ENCODE data around the gene RPL41.

Gene RPL41

DNA sequence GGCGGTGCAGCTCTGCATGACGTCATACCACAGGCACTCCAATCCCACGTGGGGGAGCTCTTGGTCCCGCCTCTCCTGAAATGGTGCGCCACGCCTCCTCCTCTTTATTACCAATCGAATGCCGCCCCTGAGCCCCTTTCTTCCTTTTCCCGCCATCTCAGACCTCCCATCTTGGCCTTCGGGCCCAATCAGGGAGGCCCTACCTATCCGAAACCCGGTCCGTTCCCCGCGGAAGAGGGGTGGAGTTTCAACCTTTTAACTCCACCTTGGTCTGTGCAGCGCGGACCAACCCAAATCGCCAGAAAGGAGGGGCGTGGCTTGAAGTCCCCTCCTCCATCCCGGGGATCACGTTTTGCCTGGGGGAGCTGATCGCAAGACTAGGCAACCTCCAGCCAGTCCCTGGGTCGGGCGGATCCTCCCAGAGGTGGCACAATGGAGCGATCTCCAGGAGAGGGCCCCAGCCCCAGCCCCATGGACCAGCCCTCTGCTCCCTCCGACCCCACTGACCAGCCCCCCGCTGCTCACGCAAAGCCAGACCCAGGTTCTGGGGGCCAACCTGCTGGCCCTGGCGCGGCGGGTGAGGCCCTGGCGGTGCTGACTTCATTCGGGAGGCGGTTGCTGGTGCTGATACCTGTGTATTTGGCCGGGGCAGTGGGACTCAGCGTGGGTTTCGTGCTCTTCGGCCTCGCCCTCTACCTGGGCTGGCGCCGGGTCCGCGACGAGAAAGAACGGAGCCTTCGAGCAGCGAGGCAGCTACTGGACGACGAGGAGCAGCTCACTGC is 11.6 kb downstream of the RPL41 start, which contains the start of gene ESYT1:
Gene ESYT1 (plus strand): TSS at position 380 of the 782 bp plus-strand sequence. CDS start 53 bp downstream, at position 433.
- DNase-seq (ENCODE audit: low read depth, low spot score), result peak; percentile 99

DNA sequence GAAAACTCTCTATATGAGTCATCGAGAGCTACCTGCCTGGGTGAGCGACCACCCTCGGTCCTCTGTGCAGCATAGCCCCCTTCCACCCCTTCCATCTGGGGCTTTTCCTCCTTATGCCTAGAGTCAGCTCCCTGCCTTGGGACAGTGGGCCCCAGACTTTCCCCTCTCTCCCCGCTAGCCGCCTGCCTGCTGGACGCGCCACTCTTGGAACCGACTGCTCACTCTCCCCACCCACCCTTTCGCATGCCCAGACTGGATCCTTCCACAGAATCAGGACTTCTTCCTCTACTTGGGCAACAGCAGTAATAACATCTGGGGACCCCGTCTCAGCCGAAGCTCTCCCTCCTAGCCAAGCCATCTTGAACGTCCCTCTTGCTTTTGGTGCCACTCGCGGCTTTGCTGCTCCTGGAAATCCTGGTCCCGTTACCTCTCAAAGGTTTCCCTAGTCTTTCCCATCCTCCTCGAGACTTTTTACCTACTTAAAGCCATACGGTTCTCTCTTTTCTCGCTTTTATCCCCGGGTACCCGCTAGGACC is 12.3 kb downstream of the RPL41 start:
- DNase-seq (ENCODE audit: low read depth, low spot score), result no peak

DNA sequence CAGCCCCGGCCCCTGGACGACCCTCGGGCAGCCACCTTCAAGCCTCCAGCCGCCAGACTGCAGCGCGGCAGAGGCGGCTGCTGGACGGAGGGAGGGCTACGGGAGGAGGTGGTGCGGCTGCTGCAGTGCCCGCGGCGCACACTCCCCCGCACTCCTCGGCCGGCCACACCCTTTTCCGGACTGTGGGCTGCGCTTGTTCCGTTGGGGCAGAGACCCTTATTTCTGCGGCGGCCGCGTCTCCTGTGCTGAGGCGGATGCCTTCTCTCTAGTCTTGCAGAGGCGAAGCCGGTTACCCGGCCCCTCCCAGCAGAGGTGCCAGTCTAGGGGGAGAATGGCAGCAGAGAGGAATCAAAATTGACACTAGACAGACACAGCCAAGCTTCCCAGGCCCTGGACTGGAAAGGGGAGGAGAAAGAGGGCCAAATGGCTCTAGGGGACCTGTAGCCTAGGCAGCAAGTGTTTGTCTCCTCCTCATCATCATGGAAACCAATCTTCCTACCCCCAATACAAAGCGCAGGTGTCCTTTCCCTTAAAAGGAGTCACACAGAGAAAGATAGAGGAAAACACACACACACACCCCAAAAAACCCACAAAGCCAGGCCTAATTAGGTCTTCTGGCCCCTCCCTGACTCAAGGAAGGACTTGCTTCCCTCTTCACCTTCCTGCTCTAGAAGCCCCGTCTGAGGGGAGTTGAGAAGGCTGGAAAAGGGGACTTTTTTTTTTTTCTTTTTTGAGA is 12.9 kb downstream of the RPL41 start:
- no peak for DNase-seq (ENCODE audit: low read depth, low spot score)

- no peak for DNase-seq (ENCODE audit: low read depth, low spot score)
Observed at GRCh38 chr12:56129942-56130495, 13.6 kb downstream of the RPL41 start.

GRCh38 chr12:56130876-56131275 is 14.4 kb downstream of the RPL41 start:
- no peak for DNase-seq (ENCODE audit: low read depth, low spot score)

- DNase-seq (ENCODE audit: low read depth, low spot score), result no peak
Observed at GRCh38 chr12:56134897-56135296, 18.5 kb downstream of the RPL41 start.

- no peak for DNase-seq (ENCODE audit: low read depth, low spot score)
Observed at GRCh38 chr12:56137853-56138571, 21.6 kb downstream of the RPL41 start.

DNA sequence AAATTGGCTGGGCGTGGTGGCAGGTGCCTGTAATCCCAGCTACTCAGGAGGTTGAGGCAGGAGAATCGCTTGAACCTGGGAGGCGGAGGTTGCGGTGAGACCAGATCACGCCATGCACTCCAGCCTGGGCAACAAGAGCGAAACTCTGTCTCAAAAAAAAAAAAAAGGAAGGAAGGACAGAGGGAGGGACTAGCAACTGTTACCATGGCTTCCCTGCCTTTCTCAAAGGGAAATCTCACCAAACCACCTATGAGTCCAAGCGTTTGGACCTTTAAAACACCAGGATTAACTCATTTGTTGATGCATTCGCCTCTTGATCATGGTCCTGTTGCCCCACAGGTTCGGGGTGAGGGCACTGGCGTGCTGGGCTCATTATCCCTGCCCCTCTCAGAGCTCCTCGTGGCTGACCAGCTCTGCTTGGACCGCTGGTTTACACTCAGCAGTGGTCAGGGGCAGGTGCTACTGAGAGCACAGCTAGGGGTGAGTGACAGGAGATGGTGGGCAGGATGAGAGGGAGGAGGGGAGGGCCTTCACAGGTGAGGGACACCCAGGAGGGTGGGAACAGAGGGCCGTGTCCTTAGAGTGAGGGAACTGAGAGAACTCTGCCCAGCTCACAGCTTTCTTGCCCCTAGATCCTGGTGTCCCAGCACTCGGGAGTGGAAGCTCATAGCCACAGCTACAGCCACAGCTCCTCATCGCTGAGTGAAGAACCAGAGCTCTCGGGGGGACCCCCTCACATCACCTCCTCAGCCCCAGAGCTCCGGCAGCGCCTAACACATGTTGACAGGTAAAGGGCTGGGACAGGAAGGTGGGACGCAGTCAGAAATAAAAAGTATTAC is 25.7 kb downstream of the RPL41 start:
- no peak for DNase-seq (ENCODE audit: low read depth, low spot score)

DNA sequence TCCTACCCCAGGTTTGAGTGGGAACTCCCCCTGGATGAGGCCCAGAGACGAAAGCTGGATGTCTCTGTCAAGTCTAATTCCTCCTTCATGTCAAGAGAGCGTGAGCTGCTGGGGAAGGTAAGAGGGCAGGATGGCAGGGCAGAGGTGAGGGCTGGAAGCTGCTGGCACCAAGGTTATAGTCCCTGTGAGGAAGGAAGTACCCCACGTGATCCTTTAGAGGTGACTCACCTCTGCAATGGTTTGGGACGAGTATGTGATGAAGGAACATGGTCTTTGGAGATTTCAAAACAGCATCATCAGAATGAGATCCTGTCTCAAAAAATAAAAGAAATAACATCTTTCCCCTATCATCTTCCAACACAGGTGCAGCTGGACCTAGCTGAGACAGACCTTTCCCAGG is 26.8 kb downstream of the RPL41 start:
- no peak for DNase-seq (ENCODE audit: low read depth, low spot score)

GRCh38 chr12:56143870-56144269 is 27.4 kb downstream of the RPL41 start:
- DNase-seq (ENCODE audit: low read depth, low spot score), result no peak

- no peak for DNase-seq (ENCODE audit: low read depth, low spot score)
Observed at GRCh38 chr12:56145217-56145616, 28.8 kb downstream of the RPL41 start.

DNA sequence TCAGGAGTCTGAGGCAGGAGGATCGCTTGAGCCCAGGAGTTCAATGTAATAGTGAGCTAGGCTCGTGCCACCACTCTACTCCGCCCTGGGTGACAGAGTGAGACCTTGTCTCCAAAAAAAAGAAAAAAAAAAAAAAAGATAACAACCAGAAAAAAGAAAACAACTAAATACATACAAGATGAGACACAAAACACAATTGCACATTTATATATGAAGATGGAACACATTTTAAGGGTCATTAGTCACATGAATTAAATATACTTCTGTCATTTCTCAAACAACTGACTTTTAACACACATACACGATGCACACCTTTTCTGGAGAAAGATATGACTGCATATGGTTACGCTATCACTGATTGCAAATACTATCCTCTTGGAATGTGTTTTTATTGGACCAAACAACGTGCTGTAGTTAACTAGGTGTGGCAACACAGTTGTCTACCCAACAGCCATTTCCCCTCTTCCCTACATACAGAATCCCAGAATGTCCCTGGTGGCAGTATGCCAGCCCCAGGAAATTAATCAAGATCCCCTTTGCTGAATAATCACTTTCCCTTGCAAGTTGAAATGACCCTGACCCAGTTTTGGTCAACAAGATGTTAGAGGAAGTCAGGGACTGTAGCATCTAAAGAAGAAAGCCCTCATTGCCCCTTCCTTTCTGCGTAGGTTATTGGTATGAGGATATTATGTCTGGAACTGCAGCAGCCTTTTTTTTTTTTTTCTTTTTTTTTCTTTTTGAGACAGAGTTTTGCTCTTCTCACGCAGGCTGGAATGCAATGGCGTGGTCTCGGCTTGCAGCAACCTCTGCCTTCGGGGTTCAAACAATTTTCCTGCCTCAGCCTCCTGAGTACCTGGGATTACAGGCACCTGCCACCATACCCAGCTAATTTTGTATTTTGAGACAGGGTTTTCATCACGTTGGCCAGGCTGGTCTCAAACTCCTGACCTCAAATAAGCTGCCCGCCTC is 30.3 kb downstream of the RPL41 start:
- no peak for DNase-seq (ENCODE audit: low read depth, low spot score)

DNA sequence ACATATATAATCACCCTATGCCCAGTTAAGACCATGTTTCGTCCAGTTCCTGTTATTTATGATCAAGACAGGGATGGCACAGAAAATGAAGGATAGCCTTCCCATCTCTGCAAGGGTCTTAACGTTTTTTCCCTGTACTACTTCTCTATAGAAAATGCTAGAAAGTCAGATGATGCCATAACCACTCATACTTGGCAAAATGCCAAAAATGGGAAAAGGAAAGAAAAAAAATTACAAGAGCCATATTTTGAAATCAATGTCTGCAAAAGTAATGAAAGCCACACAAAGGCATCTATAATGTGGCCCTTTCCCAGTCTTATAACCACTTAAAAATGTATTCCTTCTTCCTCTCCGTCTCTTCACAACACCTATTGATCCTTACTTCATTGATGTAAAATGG is 34.1 kb downstream of the RPL41 start:
- no peak for DNase-seq (ENCODE audit: low read depth, low spot score)

GRCh38 chr12:56151672-56152131 is 35.3 kb downstream of the RPL41 start:
- no peak for DNase-seq (ENCODE audit: low read depth, low spot score)

- DNase-seq (ENCODE audit: low read depth, low spot score), result peak; percentile 65
Observed at GRCh38 chr12:56152132-56152755, 35.8 kb downstream of the RPL41 start, which contains the start of gene MYL6B. Gene MYL6B (plus strand): TSS chr12:56152587. CDS start chr12:56153919, 1,332 bp downstream.

DNA sequence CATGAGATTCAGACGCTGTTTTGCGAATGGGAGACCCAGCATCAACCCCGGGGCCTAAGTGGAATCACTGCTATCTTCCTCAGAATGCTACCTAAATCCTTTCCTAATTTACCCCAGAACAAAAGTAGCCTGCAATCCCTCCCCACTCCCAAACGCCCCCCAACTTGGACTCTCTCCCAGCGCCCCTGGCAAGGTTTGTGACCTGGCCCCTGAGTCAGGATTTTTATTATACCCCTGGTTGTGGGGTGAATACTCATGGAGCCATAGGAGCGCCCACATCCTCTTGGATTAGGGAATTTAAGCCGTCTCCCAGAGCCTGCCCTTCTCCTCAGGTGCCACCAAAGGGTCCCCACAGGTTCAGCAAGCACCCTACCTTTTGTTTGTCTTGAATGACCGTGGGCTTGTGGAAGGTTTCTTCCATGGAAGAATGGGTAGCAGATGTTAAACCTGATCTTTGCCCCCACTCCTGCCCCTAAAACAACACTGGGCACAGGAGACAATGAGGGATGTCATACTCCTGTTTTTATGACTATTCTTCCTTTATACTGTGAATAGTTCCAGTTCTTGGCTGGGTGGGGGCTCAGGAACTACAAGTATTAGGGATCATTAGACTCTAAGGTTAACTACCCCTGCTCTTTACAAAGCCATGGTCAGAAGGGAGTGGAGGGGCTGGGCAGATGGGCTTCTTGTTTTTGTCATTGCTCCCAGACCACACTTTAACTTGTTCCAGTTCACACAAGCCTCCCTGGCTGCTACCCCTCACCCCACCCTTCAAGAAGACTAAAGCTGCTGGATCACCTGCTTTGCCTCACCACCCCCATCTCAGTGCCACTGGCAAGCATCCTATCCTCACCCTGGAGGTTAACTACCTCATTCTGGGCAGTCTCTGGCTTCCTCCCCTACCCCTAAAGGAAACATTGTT is 36.6 kb downstream of the RPL41 start:
- DNase-seq (ENCODE audit: low read depth, low spot score), result no peak

DNA sequence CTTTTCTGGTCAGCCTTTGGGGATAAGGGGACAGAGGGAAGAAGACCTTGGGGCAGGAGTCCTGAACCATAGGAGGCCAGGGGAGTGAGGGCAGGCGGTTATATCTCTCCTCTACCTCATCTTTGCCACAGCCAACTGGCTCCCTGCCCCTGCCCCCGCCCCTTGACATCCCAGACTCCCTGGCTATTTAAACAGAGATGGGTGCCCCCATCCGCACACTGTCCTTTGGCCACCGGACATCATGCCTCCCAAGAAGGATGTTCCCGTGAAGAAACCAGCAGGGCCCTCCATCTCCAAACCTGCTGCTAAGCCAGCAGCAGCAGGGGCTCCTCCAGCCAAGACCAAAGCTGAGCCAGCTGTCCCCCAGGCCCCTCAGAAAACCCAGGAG is 37.2 kb downstream of the RPL41 start:
- no peak for DNase-seq (ENCODE audit: low read depth, low spot score)

DNA sequence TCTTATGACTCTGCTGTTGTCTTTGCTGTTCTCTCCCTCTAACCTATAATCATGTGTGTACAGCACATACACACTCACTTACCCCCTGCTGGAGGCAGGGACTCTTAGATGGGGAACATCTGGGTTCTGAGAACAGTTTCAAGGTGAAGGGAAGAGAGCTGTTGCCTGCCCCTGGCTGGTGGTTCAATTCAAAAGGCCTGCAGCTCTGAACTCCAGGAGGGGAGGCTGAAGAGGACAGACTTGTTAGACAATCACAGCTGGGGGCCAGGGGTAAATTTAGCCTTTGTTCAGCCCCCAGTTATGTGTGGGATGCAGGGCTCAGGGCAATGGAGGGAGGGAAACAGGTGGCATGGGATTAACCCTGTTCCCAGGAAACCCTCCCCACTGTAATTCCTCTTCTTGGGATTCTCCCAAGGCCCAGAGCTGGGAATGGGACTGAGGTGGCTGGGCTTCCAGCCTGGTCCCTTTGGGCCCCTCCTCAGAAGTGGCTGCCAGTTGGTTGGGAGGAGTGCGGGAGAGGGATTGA is 37.9 kb downstream of the RPL41 start:
- DNase-seq (ENCODE audit: low read depth, low spot score), result no peak
